BE2C (cell line): ENCODE results near the gene LPIN2.
"Not testable (repeated sequence)": the region's sequence is repeated elsewhere in the genome, so short reads cannot be mapped to it uniquely, and the experiment has no call there.

ENCODE experiments used
- DNase-seq: peaks from one replicate; pipeline ENCODE4 v3.0.0-alpha.2; 2020
- H3K27me3 ChIP-seq: fragments of 250-450 bp; sonication (Bioruptor Pico); 2 replicates; pipeline ENCODE4 v1.5.1; 2020; ENCODE audit warnings: mild to moderate bottlenecking
- H3K36me3 ChIP-seq: fragments of 250-450 bp; sonication (Bioruptor Pico); 2 replicates; pipeline ENCODE4 v1.5.1; 2020; ENCODE audit warnings: mild to moderate bottlenecking
- H3K4me1 ChIP-seq: fragments of 250-450 bp; sonication (Bioruptor Pico); 2 replicates; pipeline ENCODE4 v1.5.1; 2020
- H3K4me3 ChIP-seq: 2 replicates; pipeline ENCODE4 v1.5.1; 2011; ENCODE audit warnings: low read depth, low read length
- H3K9me3 ChIP-seq: fragments of 250-450 bp; sonication (Bioruptor Pico); 2 replicates; pipeline ENCODE4 v1.5.1; 2020
- TF ChIP-seq, protein P1 (sequence below): IDR thresholded peaks from 2 replicates; pipeline ENCODE4 v1.5.1; 2012; ENCODE audit warnings: mild to moderate bottlenecking, low read depth, low read length

Gene LPIN2

GRCh38 chr18:3014503-3015203 is 1.7 kb upstream of the LPIN2 start:
- Histone ChIP-seq H3K27me3 (no peaks in the 10 kb centered on the region), H3K36me3 (no peaks in the 10 kb centered on the region), H3K9me3 (no peaks in the 10 kb centered on the region), H3K4me3 (no peak overlapping the region), H3K4me1 (no peaks in the 10 kb centered on the region)
- TF ChIP-seq, protein P1, sequence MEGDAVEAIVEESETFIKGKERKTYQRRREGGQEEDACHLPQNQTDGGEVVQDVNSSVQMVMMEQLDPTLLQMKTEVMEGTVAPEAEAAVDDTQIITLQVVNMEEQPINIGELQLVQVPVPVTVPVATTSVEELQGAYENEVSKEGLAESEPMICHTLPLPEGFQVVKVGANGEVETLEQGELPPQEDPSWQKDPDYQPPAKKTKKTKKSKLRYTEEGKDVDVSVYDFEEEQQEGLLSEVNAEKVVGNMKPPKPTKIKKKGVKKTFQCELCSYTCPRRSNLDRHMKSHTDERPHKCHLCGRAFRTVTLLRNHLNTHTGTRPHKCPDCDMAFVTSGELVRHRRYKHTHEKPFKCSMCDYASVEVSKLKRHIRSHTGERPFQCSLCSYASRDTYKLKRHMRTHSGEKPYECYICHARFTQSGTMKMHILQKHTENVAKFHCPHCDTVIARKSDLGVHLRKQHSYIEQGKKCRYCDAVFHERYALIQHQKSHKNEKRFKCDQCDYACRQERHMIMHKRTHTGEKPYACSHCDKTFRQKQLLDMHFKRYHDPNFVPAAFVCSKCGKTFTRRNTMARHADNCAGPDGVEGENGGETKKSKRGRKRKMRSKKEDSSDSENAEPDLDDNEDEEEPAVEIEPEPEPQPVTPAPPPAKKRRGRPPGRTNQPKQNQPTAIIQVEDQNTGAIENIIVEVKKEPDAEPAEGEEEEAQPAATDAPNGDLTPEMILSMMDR: no peak
- no peak for DNase-seq

DNA sequence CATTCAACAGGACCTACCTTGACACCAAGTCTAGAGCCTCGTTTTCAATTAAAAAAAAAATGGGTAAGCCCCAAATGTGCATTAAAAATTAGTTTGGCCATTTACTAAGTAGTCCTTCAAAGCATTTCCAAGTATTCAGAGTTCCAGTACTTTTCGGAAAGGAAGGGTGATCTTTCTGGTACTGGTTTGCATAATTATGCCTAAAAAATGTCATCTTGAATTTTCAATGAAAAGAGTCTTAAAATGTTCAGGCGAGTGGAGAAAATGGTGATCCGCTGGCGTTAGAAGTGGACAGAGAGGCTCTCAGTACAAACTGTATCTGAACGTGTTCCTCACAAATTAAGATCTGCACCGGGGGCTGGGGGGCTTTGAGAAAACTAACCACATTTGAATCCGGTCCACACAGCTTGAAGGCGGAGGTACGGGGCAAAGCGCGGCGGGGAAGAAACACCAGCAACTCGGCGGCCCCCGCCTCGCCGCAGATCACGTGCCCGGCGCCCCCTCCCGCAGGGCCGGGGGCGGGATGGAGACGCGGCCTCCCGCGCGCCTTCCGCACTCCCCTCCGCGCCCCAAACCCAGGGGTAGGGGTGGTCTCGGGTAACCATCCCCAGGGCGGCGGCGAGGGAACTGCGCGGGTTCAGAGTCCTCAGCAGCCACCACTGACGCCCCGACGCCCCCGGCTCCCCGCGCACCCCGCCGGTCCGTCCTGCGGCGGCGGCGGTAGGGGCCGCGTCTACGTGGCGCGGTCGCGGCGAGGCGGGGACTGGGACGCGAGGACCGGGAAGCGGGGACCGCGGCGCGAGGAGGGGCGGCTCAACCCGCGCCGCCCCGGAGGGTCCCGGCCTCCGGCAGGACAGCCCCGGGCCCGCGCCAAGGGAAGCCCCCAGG is 564 bp downstream of the LPIN2 start:
- DNase-seq: no peak
- no peaks in the 10 kb centered on the region for H3K36me3 ChIP-seq

GRCh38 chr18:3010086-3010485 is 2.9 kb downstream of the LPIN2 start:
- TF ChIP-seq, protein P1: no peak
- no peaks in the 10 kb centered on the region for H3K4me1 ChIP-seq
- H3K4me3 ChIP-seq: no peak overlapping the region
- H3K36me3 ChIP-seq: no peaks in the 10 kb centered on the region
- no peak for DNase-seq
- no peaks in the 10 kb centered on the region for H3K9me3 ChIP-seq
- no peaks in the 10 kb centered on the region for H3K27me3 ChIP-seq

More for the DNA sequence above, 564 bp downstream of the LPIN2 start:
- TF ChIP-seq, protein P1: no peak
- Histone ChIP-seq H3K9me3 (no peaks in the 10 kb centered on the region), H3K4me1 (no peaks in the 10 kb centered on the region), H3K4me3 (peak overlapping the region; percentile 61), H3K27me3 (no peaks in the 10 kb centered on the region)

DNA sequence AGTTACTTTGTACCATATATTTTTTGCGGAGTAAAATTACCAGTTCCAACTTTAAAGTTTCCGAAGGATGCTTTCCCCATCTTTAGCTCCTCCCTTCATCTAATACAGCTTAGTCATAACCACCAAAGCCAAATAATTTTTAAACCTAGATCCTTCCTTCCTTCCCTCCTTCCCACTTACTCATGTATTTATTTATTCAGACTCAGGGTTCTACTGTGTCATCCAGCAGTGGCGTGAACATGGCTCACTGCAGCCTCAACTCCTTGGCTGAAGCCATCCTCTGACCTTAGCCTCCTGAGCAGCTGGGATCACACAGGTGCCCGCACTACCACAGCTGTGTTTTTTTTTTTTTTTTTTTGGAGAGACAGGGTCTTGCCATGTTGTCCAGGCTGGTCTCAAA is 4.4 kb downstream of the LPIN2 start:
- TF ChIP-seq, protein P1: no peak
- Histone ChIP-seq H3K36me3 (no peaks in the 10 kb centered on the region), H3K9me3 (no peaks in the 10 kb centered on the region), H3K4me1 (no peaks in the 10 kb centered on the region), H3K27me3 (no peaks in the 10 kb centered on the region), H3K4me3 (no peak overlapping the region)
- DNase-seq: no peak

GRCh38 chr18:3007491-3007890 is 5.5 kb downstream of the LPIN2 start:
- no peak for DNase-seq
- Histone ChIP-seq H3K27me3 (no peaks in the 10 kb centered on the region), H3K36me3 (no peaks in the 10 kb centered on the region), H3K4me1 (no peaks in the 10 kb centered on the region), H3K4me3 (no peak overlapping the region), H3K9me3 (no peaks in the 10 kb centered on the region)
- TF ChIP-seq, protein P1: no peak

GRCh38 chr18:3005462-3005861 is 7.5 kb downstream of the LPIN2 start:
- Histone ChIP-seq H3K4me1 (no peaks in the 10 kb centered on the region), H3K9me3 (no peaks in the 10 kb centered on the region), H3K4me3 (no peak overlapping the region), H3K27me3 (no peaks in the 10 kb centered on the region), H3K36me3 (no peaks in the 10 kb centered on the region)
- TF ChIP-seq, protein P1: no peak
- DNase-seq: no peak

- not testable (repeated sequence) for H3K36me3 ChIP-seq
These were observed 9.2 kb downstream of the LPIN2 start for GRCh38 chr18:3003766-3004165.

More at GRCh38 chr18:3003766-3004165, 9.2 kb downstream of the LPIN2 start:
- H3K27me3 ChIP-seq, H3K4me1 ChIP-seq, H3K9me3 ChIP-seq, H3K4me3 ChIP-seq, DNase-seq: not testable (repeated sequence)
